ENCODE measurements around the gene DNAJB4.
"Not testable (repeated sequence)": the region's sequence is repeated elsewhere in the genome, so short reads cannot be mapped to it uniquely, and the experiment has no call there.

Gene DNAJB4

DNA sequence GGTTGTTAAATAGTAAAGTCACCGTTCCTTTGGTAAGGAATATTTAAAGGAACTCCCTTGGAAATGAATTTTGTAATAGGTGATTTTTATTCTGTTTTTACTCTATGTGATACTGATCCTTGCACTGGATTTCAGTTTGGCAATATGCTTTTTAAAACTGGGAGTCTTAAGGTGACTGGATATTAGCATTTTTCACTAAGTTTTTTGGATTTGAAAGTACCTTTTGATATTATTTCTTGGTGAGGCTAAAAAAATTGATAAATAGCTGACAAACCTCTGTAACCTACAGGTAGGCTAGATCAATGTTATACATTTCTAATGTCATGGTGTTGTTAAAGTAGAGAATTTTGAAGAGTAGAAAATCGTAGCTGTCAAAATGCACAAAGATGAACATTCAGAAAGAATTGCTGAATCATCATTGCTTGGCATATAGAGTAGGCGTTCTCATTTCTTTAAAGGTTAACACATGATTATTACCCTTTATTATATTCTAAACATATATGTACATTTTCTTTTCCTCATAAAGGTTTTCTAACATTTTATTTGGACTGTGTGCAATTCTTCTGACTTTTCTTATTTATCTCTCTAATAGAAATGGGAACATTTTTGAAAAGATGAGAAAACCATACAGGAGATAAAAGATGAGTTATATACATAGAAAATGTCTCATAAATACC is 1.5 kb upstream of the DNAJB4 start:
- H3K27me3 Mint-ChIP-seq: no peaks in the 10 kb centered on the region
- peaks cover 10% of the 10 kb centered on the region for H3K36me3 Mint-ChIP-seq (ENCODE audit: low read depth)
- peak overlapping the region; percentile 30 for H3K4me3 Mint-ChIP-seq
- no peaks in the 10 kb centered on the region for H3K9me3 Mint-ChIP-seq
- intact Hi-C loops (cut with micrococcal nuclease): no loop called here
- H3K27ac Mint-ChIP-seq: peak overlapping the region; percentile 96
- peaks cover 15% of the 10 kb centered on the region for H3K4me1 Mint-ChIP-seq (ENCODE audit: low read depth)

DNA sequence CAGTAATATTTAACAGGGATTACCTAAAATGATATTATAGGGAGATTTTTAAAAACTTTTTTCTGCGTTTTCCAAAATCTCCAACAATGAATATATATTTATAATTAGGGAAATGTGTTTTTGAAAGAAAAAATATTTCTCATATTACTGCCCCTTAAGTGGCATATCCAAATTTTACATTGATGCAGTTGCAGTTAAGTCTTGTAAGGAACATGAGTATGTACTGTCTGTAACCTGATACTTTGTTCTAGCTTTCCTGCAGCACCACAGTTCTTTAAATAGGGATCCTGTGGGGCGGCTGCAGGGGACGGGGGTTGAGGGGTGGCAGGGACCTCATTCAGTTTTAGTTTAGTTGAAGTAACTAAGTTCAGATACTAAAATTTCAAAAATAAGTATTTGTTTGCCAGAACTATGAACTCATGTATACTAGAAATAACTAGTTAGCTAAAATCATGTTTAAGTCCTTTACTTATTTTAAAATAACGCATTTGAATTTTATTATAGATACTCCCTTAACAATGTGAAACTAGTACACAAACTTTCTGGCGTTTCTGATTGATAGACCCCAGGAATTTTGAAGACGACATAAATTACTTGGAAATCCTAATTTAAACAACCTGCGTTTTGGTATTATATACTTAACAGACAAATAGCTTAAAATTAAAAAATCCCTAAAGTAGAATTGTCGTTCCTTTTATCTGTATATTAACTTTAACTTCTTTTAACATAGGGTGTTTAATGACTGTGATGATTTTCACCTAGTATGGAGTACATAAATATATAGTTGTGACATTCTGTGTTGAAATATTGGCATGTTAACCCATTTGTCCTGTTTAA is 639 bp upstream of the DNAJB4 start:
- peak overlapping the region; percentile 96 for H3K27ac Mint-ChIP-seq
- peaks cover 15% of the 10 kb centered on the region for H3K4me1 Mint-ChIP-seq (ENCODE audit: low read depth)
- H3K9me3 Mint-ChIP-seq: no peaks in the 10 kb centered on the region
- H3K27me3 Mint-ChIP-seq: no peaks in the 10 kb centered on the region
- H3K4me3 Mint-ChIP-seq: peak overlapping the region; percentile 91
- H3K36me3 Mint-ChIP-seq (ENCODE audit: low read depth): peaks cover 9% of the 10 kb centered on the region
- intact Hi-C loops (cut with micrococcal nuclease): loop anchor here (1.0 kb wide), 1 partner anchor 25 kb away; the partner anchor contains the start of gene FUBP1

DNA sequence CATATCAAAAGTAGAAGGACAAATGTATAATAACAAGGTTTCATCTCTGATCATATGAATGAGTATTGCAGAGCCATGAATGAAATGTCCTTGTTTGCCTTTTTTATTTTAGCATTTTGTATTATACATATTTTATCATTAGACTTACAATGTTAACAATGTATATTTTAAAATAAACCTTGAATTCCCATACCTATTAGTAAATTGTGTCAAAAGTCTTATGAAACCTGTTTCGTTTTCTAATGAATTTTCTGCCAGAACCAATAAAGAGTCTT is 646 bp downstream of the DNAJB4 start:
- Mint-ChIP-seq H3K27me3 (no peaks in the 10 kb centered on the region), H3K4me3 (peak overlapping the region; percentile 91), H3K9me3 (no peaks in the 10 kb centered on the region), H3K4me1 (ENCODE audit: low read depth) (peaks cover 15% of the 10 kb centered on the region), H3K36me3 (ENCODE audit: low read depth) (peaks cover 9% of the 10 kb centered on the region), H3K27ac (peak overlapping the region; percentile 96)
- intact Hi-C loops (cut with micrococcal nuclease): loop anchor here (5.0 kb wide), 1 partner anchor 107 kb away; no protein-coding TSS in a partner anchor

DNA sequence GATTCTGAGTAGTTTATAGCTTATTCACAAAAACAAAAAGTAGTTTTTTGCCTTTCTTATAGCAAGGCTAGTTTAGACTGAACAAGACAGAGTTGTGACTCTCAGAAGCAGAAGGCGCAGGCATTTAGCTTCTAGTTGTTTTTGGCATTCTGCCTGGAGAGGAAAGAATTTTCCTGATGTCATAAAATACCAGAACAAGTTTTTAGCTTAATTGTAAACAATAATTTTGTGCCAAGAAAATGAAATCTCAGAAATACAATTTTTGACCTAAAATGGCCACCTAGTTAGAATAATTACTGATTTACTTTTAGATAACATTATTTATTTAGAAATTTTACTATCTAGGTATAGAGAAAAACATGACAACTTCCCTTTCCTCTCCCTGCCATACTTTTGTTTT is 1.0 kb downstream of the DNAJB4 start:
- H3K27ac Mint-ChIP-seq: peak overlapping the region; percentile 96
- H3K36me3 Mint-ChIP-seq (ENCODE audit: low read depth): peaks cover 9% of the 10 kb centered on the region
- H3K27me3 Mint-ChIP-seq: no peaks in the 10 kb centered on the region
- peak overlapping the region; percentile 57 for H3K4me3 Mint-ChIP-seq
- no peaks in the 10 kb centered on the region for H3K9me3 Mint-ChIP-seq
- peaks cover 15% of the 10 kb centered on the region for H3K4me1 Mint-ChIP-seq (ENCODE audit: low read depth)
- intact Hi-C loops (cut with micrococcal nuclease): loop anchor here (5.0 kb wide), 1 partner anchor 107 kb away; no protein-coding TSS in a partner anchor

DNA sequence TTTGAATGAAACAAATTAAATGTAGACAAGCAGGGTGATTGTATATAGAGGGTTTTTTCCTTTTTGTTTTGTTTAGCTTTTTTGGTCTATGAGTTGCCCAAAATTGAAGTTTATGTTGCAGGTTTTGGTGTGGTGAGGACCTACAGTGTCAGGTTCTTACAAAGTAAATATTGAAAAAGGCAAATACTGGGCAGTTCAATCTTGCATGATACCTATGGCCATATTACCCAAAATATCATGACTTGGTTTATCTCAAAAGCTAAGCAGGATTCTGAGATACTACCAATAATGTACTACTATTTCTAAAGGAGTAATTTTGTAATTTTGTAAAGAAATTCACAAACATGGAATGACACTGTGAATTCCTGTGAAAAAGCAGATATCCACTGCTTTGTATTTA is 1.8 kb downstream of the DNAJB4 start:
- intact Hi-C loops (cut with micrococcal nuclease): loop anchor here (5.0 kb wide), 1 partner anchor 106 kb away; no protein-coding TSS in a partner anchor
- peaks cover 9% of the 10 kb centered on the region for H3K36me3 Mint-ChIP-seq (ENCODE audit: low read depth)
- peak overlapping the region; percentile 32 for H3K4me3 Mint-ChIP-seq
- peaks cover 15% of the 10 kb centered on the region for H3K4me1 Mint-ChIP-seq (ENCODE audit: low read depth)
- no peaks in the 10 kb centered on the region for H3K9me3 Mint-ChIP-seq
- no peak overlapping the region for H3K27ac Mint-ChIP-seq
- no peaks in the 10 kb centered on the region for H3K27me3 Mint-ChIP-seq

DNA sequence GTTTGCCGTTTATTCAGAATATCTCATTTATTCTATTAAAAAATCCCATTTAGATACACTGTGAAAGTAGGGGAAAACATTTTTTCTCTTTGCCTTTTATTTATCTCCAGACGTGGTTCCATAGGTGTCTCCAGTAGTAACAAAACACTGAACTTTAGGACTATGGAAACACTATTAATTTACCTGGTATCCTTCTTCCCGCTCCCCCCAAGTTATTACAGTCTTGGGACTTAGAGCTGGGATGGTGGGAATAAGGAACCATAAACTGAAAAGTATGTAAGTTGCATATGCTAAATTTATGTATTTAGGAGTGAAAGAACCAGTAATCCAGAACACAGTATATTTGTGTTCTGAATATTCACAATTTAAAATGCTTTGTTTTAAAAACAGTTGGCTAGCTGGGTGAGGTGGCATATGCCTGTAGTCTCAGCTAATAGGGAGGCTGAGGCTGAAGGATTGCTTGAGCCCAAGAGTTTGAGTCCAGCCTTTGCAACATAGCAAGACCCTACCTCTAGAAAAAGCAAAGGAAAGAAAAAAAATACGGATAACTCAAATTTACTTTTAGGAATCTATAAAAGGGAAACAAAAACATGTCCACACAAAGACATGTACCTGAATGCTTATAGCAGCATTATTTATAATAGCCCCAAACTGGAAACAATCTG is 3.1 kb downstream of the DNAJB4 start:
- Mint-ChIP-seq H3K4me3 (no peak overlapping the region), H3K27ac (no peak overlapping the region), H3K27me3 (no peaks in the 10 kb centered on the region), H3K4me1 (ENCODE audit: low read depth) (peaks cover 10% of the 10 kb centered on the region), H3K9me3 (no peaks in the 10 kb centered on the region), H3K36me3 (ENCODE audit: low read depth) (peaks cover 14% of the 10 kb centered on the region)
- intact Hi-C loops (cut with micrococcal nuclease): loop anchor here (5.0 kb wide), 1 partner anchor 104 kb away; no protein-coding TSS in a partner anchor

DNA sequence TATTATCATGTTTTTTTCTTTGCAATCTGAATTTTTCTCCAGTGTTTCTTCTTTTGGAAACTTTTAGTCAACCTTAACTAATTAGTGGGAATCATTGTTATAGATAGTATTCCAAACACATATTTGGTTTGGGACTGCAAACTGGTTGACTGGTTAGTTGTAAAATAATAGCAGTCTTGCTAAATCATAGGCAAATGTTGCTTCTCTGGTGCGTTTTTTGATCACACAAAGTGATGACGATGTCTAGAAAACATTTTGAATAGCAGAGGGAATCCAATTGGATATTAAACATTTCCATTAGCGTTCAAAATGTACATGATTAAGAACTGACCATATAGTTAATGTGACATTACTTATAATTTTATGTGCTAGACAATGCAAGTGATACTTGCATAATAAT is 4.5 kb downstream of the DNAJB4 start:
- Mint-ChIP-seq H3K4me3 (no peak overlapping the region), H3K9me3 (no peaks in the 10 kb centered on the region), H3K27ac (no peak overlapping the region), H3K27me3 (no peaks in the 10 kb centered on the region), H3K4me1 (ENCODE audit: low read depth) (peaks cover 5% of the 10 kb centered on the region), H3K36me3 (ENCODE audit: low read depth) (peaks cover 22% of the 10 kb centered on the region)
- intact Hi-C loops (cut with micrococcal nuclease): loop anchor here (5.0 kb wide), 1 partner anchor 103 kb away; no protein-coding TSS in a partner anchor

DNA sequence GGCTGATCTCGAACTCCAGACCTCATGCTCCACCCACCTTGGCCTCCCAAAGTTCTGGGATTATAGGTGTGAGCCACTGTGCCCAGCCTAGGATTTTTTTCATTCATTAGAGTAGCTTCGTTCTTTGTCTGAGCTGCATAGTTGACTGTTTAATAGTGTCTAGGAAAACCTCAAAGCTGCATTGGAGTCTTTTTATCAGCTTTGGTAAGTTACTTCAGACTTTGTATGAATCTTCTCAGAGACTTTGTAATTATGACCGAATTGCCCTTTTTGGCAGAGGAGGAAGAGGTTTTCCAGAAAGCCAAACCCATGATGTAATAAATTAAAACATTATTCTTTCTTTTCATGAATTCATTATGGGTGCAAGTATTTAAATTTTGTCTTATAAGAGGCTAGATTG is 5.1 kb downstream of the DNAJB4 start:
- peaks cover 5% of the 10 kb centered on the region for H3K4me1 Mint-ChIP-seq (ENCODE audit: low read depth)
- H3K27me3 Mint-ChIP-seq: no peaks in the 10 kb centered on the region
- no peak overlapping the region for H3K27ac Mint-ChIP-seq
- H3K4me3 Mint-ChIP-seq: no peak overlapping the region
- peaks cover 20% of the 10 kb centered on the region for H3K36me3 Mint-ChIP-seq (ENCODE audit: low read depth)
- intact Hi-C loops (cut with micrococcal nuclease): loop anchor here (5.0 kb wide), 1 partner anchor 102 kb away; no protein-coding TSS in a partner anchor
- H3K9me3 Mint-ChIP-seq: no peaks in the 10 kb centered on the region

DNA sequence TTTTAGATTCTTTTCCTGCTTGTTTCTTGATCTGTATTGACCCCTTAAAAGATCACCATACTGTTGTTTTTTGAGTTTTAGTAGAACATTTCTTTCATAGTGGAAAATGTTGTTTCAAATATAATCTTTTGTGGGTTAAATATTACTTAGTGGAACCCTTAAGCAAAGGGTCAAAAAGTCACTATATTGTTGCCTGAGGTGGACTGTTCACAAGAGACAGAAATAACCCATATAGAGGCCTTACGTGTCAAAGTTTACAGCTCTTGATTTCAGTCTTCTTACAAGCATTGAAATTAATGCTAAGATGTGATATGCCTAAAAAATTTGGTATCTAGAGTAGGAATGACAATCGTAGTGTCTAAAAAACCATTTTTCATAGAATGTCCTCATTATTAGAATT is 6.3 kb downstream of the DNAJB4 start:
- peaks cover 5% of the 10 kb centered on the region for H3K4me1 Mint-ChIP-seq (ENCODE audit: low read depth)
- H3K36me3 Mint-ChIP-seq (ENCODE audit: low read depth): peaks cover 28% of the 10 kb centered on the region
- H3K9me3 Mint-ChIP-seq: no peaks in the 10 kb centered on the region
- H3K27ac Mint-ChIP-seq: no peak overlapping the region
- H3K4me3 Mint-ChIP-seq: no peak overlapping the region
- no peaks in the 10 kb centered on the region for H3K27me3 Mint-ChIP-seq
- intact Hi-C loops (cut with micrococcal nuclease): no loop called here

DNA sequence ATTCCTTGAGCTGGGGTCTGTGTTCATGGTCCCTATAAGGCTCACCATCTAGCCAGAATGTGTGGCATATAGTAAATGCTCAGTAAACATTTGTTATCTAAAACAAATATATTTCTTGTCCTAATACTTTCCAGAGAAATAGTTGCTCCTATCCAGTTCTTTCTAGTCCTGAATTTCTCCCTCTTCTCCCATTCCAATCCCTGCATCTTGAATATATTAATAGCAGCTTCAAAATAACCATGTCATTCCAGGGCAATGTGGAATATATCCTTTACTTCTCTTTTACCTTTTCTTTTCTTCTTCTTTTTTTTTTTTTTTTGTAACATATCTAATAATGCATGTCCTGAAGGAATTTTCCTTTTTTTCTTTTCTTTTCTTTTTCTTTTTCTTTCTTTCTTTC is 10.4 kb downstream of the DNAJB4 start:
- H3K36me3 Mint-ChIP-seq (ENCODE audit: low read depth): peaks cover 39% of the 10 kb centered on the region
- H3K27ac Mint-ChIP-seq: no peak overlapping the region
- intact Hi-C loops (cut with micrococcal nuclease): no loop called here
- no peak overlapping the region for H3K4me3 Mint-ChIP-seq
- no peaks in the 10 kb centered on the region for H3K9me3 Mint-ChIP-seq
- H3K4me1 Mint-ChIP-seq (ENCODE audit: low read depth): no peaks in the 10 kb centered on the region
- no peaks in the 10 kb centered on the region for H3K27me3 Mint-ChIP-seq

DNA sequence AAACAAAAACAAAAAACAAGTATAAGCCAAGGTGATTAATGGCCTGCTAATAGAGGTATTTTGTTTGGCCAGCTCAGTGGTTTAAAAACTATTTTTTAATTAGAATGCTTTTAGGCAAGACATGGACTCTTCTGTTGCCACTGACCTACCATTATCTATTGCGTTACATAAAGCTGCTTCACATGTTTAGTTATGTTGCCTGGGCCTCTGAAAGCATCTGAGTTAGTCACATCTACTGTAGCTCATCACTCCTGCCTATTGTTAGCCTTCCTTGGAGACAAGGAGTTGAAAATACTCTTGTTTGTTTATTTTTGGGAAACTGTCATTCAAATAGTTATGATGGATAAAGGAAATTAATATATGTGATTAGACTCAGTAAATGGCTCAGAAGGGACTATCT is 14.3 kb downstream of the DNAJB4 start:
- Mint-ChIP-seq H3K27ac (no peak overlapping the region), H3K27me3 (no peaks in the 10 kb centered on the region), H3K36me3 (ENCODE audit: low read depth) (peaks cover 26% of the 10 kb centered on the region), H3K9me3 (no peaks in the 10 kb centered on the region), H3K4me3 (no peak overlapping the region), H3K4me1 (ENCODE audit: low read depth) (peaks cover 7% of the 10 kb centered on the region)
- intact Hi-C loops (cut with micrococcal nuclease): no loop called here

DNA sequence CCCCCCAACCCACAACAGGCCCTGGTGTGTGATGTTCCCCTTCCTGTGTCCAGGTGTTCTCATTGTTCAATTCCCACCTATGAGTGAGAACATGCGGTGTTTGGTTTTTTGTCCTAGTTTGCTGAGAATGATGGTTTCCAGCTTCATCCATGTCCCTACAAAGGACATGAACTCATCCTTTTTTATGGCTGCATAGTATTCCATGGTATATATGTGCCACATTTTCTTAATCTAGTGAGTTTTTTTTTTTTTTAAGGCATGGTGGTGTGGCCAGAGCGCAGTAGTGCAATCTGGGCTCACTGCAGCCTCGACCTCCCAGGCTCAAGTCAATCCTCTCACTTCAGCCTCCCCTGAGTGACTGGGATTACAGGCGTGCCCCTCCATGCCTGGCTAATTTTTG is 16.4 kb downstream of the DNAJB4 start:
- H3K36me3 Mint-ChIP-seq (ENCODE audit: low read depth): peaks cover 11% of the 10 kb centered on the region
- not testable (repeated sequence) for H3K27me3 Mint-ChIP-seq; H3K27ac Mint-ChIP-seq; H3K4me1 Mint-ChIP-seq (ENCODE audit: low read depth); H3K4me3 Mint-ChIP-seq; H3K9me3 Mint-ChIP-seq
- intact Hi-C loops (cut with micrococcal nuclease): loop anchor here (10.0 kb wide), 1 partner anchor 64 kb away; no protein-coding TSS in a partner anchor

DNA sequence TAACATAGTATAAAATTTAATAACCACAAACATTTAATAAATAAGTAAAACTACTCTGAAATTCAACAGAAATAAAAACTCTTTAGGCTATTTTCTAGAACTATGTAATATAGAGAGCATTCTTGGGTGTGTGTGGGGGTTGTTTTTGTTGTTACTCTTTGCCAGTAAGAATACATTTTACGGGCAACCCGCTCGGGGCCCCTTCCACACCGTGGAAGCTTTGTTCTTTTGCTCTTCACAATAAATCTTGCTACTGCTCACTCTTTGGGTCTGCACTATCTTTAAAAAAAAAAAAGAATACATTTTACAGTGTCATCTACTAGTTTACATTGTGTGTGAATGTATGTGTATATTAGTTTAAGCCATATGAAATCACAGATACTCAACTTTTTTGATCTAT is 25.1 kb downstream of the DNAJB4 start:
- Mint-ChIP-seq H3K9me3 (no peaks in the 10 kb centered on the region), H3K27ac (no peak overlapping the region), H3K36me3 (ENCODE audit: low read depth) (no peaks in the 10 kb centered on the region), H3K4me3 (no peak overlapping the region), H3K4me1 (ENCODE audit: low read depth) (no peaks in the 10 kb centered on the region), H3K27me3 (no peaks in the 10 kb centered on the region)
- intact Hi-C loops (cut with micrococcal nuclease): loop anchor here (10.0 kb wide), 1 partner anchor 55 kb away; no protein-coding TSS in a partner anchor
